ENCODE results near the gene ZFP36L2. TPM values are rescaled to one million over a fixed set of nuclear protein-coding genes. Genes with fewer than 3 reads are reported as not detected.

The ZFP36L2 gene
- total and polyA plus RNA-seq, 2 donors (not counting 3 experiments of a cell fraction or from before 2014, with no cell fraction given), result 14.5 to 75.9 TPM

DNA sequence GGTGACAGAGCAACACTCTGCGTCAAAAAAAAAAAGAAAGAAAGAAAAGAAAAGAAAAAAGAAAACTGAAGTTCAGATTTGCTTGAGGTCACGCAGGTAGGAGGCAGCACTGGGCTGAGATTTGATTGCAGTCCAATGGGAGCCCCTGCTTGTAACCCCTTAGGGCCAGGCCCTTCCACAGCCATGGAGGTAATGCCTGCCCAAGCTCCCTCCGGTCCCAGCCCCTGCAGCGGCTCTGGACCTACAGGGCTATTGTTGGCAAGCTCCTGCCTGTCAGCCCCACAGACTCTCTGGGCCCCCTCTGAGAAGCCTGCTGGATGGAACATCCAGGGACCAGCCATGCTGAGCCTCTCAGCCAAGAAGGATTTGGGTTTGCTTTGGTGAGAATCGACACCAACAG lies 12.2 kb downstream of the ZFP36L2 start:
- FAIRE-seq, result no peak
- H2AFZ ChIP-seq (ENCODE audit: low read depth, low read length), result no peak overlapping the region
- H3K4me3 ChIP-seq (replicated peaks in 1 of 3; ENCODE audit: insufficient read depth in 1 of 3, low read depth in 1 of 3, low read length in 3 of 3), result no peak overlapping the region
- no peaks in the 10 kb centered on the region for H4K20me1 ChIP-seq (replicated peaks; ENCODE audit: control insufficient read depth, extremely low read depth, insufficient read depth, low read length)
- no peak overlapping the region for H3K27ac ChIP-seq (ENCODE audit: insufficient read depth, low read depth, low read length)
- dilution Hi-C loops (cut with MboI; ENCODE audit: extremely low pct_ligation_motif_present, low sequenced_read_pairs) (no loop called here), intact Hi-C loops (cut with micrococcal nuclease) (no loop called here)
- no TSS peak for BruUV-seq (replicated peaks)
- H3K9ac ChIP-seq (replicated peaks; ENCODE audit: extremely low read depth, insufficient read depth, low read length), result no peak overlapping the region
- no peak overlapping the region for H3K4me2 ChIP-seq (ENCODE audit: insufficient read depth, low read length)
- no peaks in the 10 kb centered on the region for H3K9me3 ChIP-seq (replicated peaks; ENCODE audit: control insufficient read depth, insufficient read depth, low read length)
- no peak for DNase-seq (ENCODE audit: low read depth, low spot score)
- ChIA-PET POLR2A (interaction anchor here (0.6 kb wide), 1 partner anchor 81 kb away, joined by 3 read pairs; no protein-coding TSS in a partner anchor), CTCF (interaction anchor here (1.0 to 1.4 kb wide), 2 partner anchors 74 to 100 kb away, joined by 3 read pairs; no protein-coding TSS in a partner anchor)
- H3K27me3 ChIP-seq (ENCODE audit: control insufficient read depth in 2 of 2, insufficient read depth in 2 of 2, low read length in 2 of 2), result no peaks in the 10 kb centered on the region
- no peaks in the 10 kb centered on the region for H3K36me3 ChIP-seq (ENCODE audit: control insufficient read depth in 2 of 2, extremely low read depth in 1 of 2, insufficient read depth in 2 of 2, low read length in 2 of 2)
- H3K9me1 ChIP-seq (replicated peaks; ENCODE audit: control insufficient read depth, extremely low read depth, insufficient read depth, low read length), result no peaks in the 10 kb centered on the region
- H3K79me2 ChIP-seq (ENCODE audit: control insufficient read depth, insufficient read depth, low read length), result no peaks in the 10 kb centered on the region
- peaks cover 11% of the 10 kb centered on the region for H3K4me1 ChIP-seq (ENCODE audit: control insufficient read depth, extremely low read depth, insufficient read depth, low read length)
- TF ChIP-seq EZH2 (IDR thresholded peaks at IDR 0.05; ENCODE audit: borderline replicate concordance, low read depth, low read length, severe bottlenecking) (no peak), FOS (IDR thresholded peaks at IDR 0.05; ENCODE audit: borderline replicate concordance, insufficient read depth, low read length) (no peak), POLR2A (IDR thresholded peaks at IDR 0.05; ENCODE audit: low read depth, low read length) (no peak)
- TF ChIP-seq, protein P1, sequence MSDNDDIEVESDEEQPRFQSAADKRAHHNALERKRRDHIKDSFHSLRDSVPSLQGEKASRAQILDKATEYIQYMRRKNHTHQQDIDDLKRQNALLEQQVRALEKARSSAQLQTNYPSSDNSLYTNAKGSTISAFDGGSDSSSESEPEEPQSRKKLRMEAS (IDR thresholded peaks at IDR 0.05; ENCODE audit: insufficient read depth, insufficient read length), result no peak

DNA sequence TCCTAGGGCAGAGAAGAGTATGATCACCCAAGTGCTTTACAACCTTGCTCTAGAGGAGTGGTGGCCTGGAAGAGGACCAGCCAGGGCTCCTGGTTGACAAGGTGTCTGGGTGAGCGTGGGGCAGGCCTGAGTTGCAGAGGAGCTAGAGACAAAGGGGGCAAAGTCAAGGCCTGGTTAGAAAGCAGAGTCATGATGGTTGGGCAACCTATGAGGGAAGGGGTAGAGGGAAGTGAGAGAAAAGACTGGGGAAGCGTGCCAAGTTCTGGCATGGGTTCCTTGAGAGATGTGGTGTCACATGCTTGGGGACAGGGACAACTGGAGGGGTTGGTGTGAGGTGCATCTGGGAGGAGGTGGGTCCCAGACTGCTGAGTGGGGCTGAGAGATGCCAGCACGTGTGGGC lies 13.5 kb downstream of the ZFP36L2 start:
- dilution Hi-C loops (cut with MboI; ENCODE audit: extremely low pct_ligation_motif_present, low sequenced_read_pairs), result no loop called here
- no peaks in the 10 kb centered on the region for H3K9me1 ChIP-seq (replicated peaks; ENCODE audit: control insufficient read depth, extremely low read depth, insufficient read depth, low read length)
- H3K4me2 ChIP-seq (ENCODE audit: insufficient read depth, low read length), result no peak overlapping the region
- H3K36me3 ChIP-seq (ENCODE audit: control insufficient read depth in 2 of 2, extremely low read depth in 1 of 2, insufficient read depth in 2 of 2, low read length in 2 of 2), result no peaks in the 10 kb centered on the region
- H3K9ac ChIP-seq (replicated peaks; ENCODE audit: extremely low read depth, insufficient read depth, low read length), result no peak overlapping the region
- DNase-seq (ENCODE audit: low read depth, low spot score) (no peak), FAIRE-seq (no peak)
- H4K20me1 ChIP-seq (replicated peaks; ENCODE audit: control insufficient read depth, extremely low read depth, insufficient read depth, low read length), result no peaks in the 10 kb centered on the region
- H3K4me1 ChIP-seq (ENCODE audit: control insufficient read depth, extremely low read depth, insufficient read depth, low read length), result no peaks in the 10 kb centered on the region
- ChIA-PET POLR2A (no interaction called here), CTCF (interaction anchor here (1.1 to 1.2 kb wide), 2 partner anchors 16 to 43 kb away, joined by 3 to 5 read pairs; no protein-coding TSS in a partner anchor)
- no peak overlapping the region for H3K4me3 ChIP-seq (replicated peaks in 1 of 3; ENCODE audit: insufficient read depth in 1 of 3, low read depth in 1 of 3, low read length in 3 of 3)
- H3K79me2 ChIP-seq (ENCODE audit: control insufficient read depth, insufficient read depth, low read length), result no peaks in the 10 kb centered on the region
- TF ChIP-seq POLR2AphosphoS5 (IDR thresholded peaks at IDR 0.05; ENCODE audit: insufficient read depth, low read depth, low read length), result no peak
- no peak for TF ChIP-seq JUN (IDR thresholded peaks at IDR 0.05; ENCODE audit: borderline replicate concordance, insufficient read depth, insufficient read length, low read depth)
- no peak for TF ChIP-seq FOS (IDR thresholded peaks at IDR 0.05; ENCODE audit: borderline replicate concordance, insufficient read depth, low read length)
- no peak for TF ChIP-seq GATA2 (IDR thresholded peaks at IDR 0.05; ENCODE audit: insufficient read depth, insufficient read length, low read depth, low read length)
- no peak for TF ChIP-seq EZH2 (IDR thresholded peaks at IDR 0.05; ENCODE audit: borderline replicate concordance, low read depth, low read length, severe bottlenecking)
- TF ChIP-seq POLR2A (IDR thresholded peaks at IDR 0.05; ENCODE audit: low read depth, low read length), result no peak
- TF ChIP-seq, protein P1 (IDR thresholded peaks at IDR 0.05; ENCODE audit: insufficient read depth, insufficient read length), result no peak
- TF ChIP-seq, protein P2, sequence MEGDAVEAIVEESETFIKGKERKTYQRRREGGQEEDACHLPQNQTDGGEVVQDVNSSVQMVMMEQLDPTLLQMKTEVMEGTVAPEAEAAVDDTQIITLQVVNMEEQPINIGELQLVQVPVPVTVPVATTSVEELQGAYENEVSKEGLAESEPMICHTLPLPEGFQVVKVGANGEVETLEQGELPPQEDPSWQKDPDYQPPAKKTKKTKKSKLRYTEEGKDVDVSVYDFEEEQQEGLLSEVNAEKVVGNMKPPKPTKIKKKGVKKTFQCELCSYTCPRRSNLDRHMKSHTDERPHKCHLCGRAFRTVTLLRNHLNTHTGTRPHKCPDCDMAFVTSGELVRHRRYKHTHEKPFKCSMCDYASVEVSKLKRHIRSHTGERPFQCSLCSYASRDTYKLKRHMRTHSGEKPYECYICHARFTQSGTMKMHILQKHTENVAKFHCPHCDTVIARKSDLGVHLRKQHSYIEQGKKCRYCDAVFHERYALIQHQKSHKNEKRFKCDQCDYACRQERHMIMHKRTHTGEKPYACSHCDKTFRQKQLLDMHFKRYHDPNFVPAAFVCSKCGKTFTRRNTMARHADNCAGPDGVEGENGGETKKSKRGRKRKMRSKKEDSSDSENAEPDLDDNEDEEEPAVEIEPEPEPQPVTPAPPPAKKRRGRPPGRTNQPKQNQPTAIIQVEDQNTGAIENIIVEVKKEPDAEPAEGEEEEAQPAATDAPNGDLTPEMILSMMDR (IDR thresholded peaks at IDR 0.05; ENCODE audit: extremely low read depth in 1 of 2, insufficient read depth in 1 of 2, low read depth in 1 of 2, low read length in 2 of 2), result no peak
- no peak overlapping the region for H2AFZ ChIP-seq (ENCODE audit: low read depth, low read length)
- H3K27ac ChIP-seq (ENCODE audit: insufficient read depth, low read depth, low read length), result no peak overlapping the region
- BruUV-seq (replicated peaks), result no TSS peak
- intact Hi-C loops (cut with micrococcal nuclease), result no loop called here
- no peaks in the 10 kb centered on the region for H3K9me3 ChIP-seq (replicated peaks; ENCODE audit: control insufficient read depth, insufficient read depth, low read length)
- H3K27me3 ChIP-seq (ENCODE audit: control insufficient read depth in 2 of 2, insufficient read depth in 2 of 2, low read length in 2 of 2), result no peaks in the 10 kb centered on the region
